Calu3 (cell line): ENCODE results near the gene SLC9A7. TPM values are rescaled to one million over a fixed set of nuclear protein-coding genes. Genes with fewer than 3 reads are reported as not detected.
"Not testable (repeated sequence)": the region's sequence is repeated elsewhere in the genome, so short reads cannot be mapped to it uniquely, and the experiment has no call there.

Experiments
- BruUV-seq: library from RNA; stranded (reverse); fragments of 400-500 nt; replicated peaks from 2 replicates; lab custom pipeline; 2021; lab: Mats Ljungman, UMichigan
- CTCF ChIA-PET: fragments of 300-600 bp; sonication (Branson Sonifier 250); formaldehyde crosslinking; loops from one replicate; lab custom pipeline; 2022; ENCODE audit warnings: antibody characterized with exemption; lab: Charles Lee
- DNase-seq: peaks from one replicate; pipeline ENCODE4 v3.0.0; 2022
- H3K27ac Mint-ChIP-seq: one replicate; pipeline ENCODE4 v1.8.0; 2022; ENCODE audit warnings: mixed read lengths; ENCODE audit not compliant: unreplicated experiment
- H3K27me3 Mint-ChIP-seq: one replicate; pipeline ENCODE4 v1.8.0; 2022; ENCODE audit warnings: mixed read lengths; ENCODE audit not compliant: unreplicated experiment
- H3K36me3 Mint-ChIP-seq: one replicate; pipeline ENCODE4 v1.8.0; 2022; ENCODE audit warnings: mild to moderate bottlenecking, moderate library complexity, mixed read lengths; ENCODE audit not compliant: insufficient read depth, unreplicated experiment
- H3K4me1 Mint-ChIP-seq: one replicate; pipeline ENCODE4 v1.8.0; 2022; ENCODE audit warnings: mild to moderate bottlenecking, low read depth, mixed read lengths; ENCODE audit not compliant: unreplicated experiment
- H3K4me3 Mint-ChIP-seq: one replicate; pipeline ENCODE4 v1.8.0; 2022; ENCODE audit warnings: mild to moderate bottlenecking, low read depth, moderate library complexity, mixed read lengths; ENCODE audit not compliant: unreplicated experiment
- H3K9me3 Mint-ChIP-seq: one replicate; pipeline ENCODE4 v1.8.0; 2022; ENCODE audit warnings: low read depth, mixed read lengths; ENCODE audit not compliant: unreplicated experiment
- intact Hi-C: fragments of 100-400 bp; cut with micrococcal nuclease; formaldehyde crosslinking; loops from one replicate; pipeline ENCODE4 v1.10.0; 2022; ENCODE audit not compliant: unreplicated experiment
- total RNA-seq: library from RNA; stranded (reverse); gene quantifications from 2 replicates; pipeline ENCODE4 v1.2.3, GENCODE V29; 2022
- TF ChIP-seq, protein P1 (sequence below): fragments of 200-600 bp; IDR thresholded peaks from one replicate; pipeline ENCODE4 v1.8.0; 2022; ENCODE audit warnings: antibody characterized with exemption; ENCODE audit not compliant: unreplicated experiment

The SLC9A7 gene
- total RNA-seq, 1 experiment from 2014 or later, result 83.3 TPM

DNA sequence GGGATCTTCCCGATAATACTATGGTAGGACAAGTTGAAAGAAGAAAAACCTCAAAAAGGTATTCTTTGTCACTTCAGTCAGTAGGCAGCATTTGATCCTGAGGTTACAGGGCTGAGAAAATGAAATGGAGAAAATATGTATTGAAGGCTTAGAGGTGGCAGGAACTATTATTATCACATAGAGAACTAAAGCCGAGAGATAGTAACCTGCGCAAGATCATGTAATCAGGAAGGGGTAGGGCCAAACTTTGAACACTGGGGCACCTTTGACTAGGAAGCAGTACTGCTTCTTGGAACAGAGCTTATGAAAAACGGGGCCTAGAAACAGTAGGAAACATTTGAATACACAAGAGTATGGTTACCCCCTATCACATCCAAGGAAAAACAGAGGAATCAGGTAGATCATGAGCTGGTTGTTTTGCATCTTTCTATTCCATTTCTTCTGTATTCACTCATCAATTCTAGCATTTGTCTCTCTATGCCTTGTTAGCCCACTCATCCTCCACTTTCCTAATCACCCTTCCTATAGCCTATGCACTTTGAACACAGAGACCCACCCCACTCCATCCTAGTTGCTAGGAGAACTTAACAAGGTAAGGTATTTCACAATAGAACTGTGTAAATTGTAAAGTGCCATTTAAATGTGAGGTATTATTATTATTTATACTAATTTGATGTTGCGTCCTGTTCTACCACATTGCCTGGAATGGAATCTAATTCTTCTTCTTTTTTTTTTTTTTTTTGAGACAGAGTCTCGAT is 34.6 kb upstream of the SLC9A7 start:
- H3K4me1 Mint-ChIP-seq, result peaks cover 29% of the 10 kb centered on the region
- peak overlapping the region; percentile 7 for H3K4me3 Mint-ChIP-seq
- TF ChIP-seq, protein P1, sequence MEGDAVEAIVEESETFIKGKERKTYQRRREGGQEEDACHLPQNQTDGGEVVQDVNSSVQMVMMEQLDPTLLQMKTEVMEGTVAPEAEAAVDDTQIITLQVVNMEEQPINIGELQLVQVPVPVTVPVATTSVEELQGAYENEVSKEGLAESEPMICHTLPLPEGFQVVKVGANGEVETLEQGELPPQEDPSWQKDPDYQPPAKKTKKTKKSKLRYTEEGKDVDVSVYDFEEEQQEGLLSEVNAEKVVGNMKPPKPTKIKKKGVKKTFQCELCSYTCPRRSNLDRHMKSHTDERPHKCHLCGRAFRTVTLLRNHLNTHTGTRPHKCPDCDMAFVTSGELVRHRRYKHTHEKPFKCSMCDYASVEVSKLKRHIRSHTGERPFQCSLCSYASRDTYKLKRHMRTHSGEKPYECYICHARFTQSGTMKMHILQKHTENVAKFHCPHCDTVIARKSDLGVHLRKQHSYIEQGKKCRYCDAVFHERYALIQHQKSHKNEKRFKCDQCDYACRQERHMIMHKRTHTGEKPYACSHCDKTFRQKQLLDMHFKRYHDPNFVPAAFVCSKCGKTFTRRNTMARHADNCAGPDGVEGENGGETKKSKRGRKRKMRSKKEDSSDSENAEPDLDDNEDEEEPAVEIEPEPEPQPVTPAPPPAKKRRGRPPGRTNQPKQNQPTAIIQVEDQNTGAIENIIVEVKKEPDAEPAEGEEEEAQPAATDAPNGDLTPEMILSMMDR, result no peak
- peak overlapping the region; percentile 93 for H3K27ac Mint-ChIP-seq
- intact Hi-C loops, result loop anchor here (2.0 kb wide), 1 partner anchor 107 kb away; no protein-coding TSS in a partner anchor
- no peak for DNase-seq
- CTCF ChIA-PET, result interaction anchor here (1.3 kb wide), 1 partner anchor 35 kb away, joined by 3 read pairs; the partner anchor contains the start of gene SLC9A7
- BruUV-seq, result no TSS peak
- H3K27me3 Mint-ChIP-seq, result no peaks in the 10 kb centered on the region
- H3K9me3 Mint-ChIP-seq, result no peaks in the 10 kb centered on the region
- no peaks in the 10 kb centered on the region for H3K36me3 Mint-ChIP-seq

DNA sequence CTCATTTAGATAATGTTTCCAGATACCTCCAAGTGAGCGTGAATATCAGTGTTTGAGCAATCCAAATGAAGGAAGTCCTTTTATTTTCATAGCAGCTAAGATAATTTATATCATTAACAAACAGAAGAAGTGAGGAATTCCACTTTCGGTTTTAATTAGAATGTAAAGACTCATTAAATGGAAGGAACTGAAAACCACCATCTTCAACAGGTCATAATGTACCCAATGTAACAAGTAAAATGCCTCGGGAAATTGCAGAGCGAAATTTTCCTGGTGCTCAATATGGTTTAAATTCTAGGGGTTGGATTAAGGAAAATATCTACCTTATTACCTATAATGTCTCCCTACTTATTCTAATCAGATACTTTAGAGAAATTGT is 33.9 kb upstream of the SLC9A7 start:
- CTCF ChIA-PET, result interaction anchor here (0.7 to 1.3 kb wide), 2 partner anchors 34 to 425 kb away, joined by 3 read pairs; partner anchors contain the start of gene SLC9A7
- Mint-ChIP-seq H3K27me3 (no peaks in the 10 kb centered on the region), H3K27ac (peak overlapping the region; percentile 93), H3K4me3 (peak overlapping the region; percentile 24), H3K36me3 (no peaks in the 10 kb centered on the region), H3K9me3 (peaks cover 2% of the 10 kb centered on the region), H3K4me1 (peaks cover 29% of the 10 kb centered on the region)
- DNase-seq, result no peak
- TF ChIP-seq, protein P1, result no peak
- intact Hi-C loops, result loop anchor here (1.0 to 2.0 kb wide), 2 partner anchors 33 to 106 kb away; partner anchors contain the start of gene SLC9A7
- TSS peak; percentile 65 for BruUV-seq

DNA sequence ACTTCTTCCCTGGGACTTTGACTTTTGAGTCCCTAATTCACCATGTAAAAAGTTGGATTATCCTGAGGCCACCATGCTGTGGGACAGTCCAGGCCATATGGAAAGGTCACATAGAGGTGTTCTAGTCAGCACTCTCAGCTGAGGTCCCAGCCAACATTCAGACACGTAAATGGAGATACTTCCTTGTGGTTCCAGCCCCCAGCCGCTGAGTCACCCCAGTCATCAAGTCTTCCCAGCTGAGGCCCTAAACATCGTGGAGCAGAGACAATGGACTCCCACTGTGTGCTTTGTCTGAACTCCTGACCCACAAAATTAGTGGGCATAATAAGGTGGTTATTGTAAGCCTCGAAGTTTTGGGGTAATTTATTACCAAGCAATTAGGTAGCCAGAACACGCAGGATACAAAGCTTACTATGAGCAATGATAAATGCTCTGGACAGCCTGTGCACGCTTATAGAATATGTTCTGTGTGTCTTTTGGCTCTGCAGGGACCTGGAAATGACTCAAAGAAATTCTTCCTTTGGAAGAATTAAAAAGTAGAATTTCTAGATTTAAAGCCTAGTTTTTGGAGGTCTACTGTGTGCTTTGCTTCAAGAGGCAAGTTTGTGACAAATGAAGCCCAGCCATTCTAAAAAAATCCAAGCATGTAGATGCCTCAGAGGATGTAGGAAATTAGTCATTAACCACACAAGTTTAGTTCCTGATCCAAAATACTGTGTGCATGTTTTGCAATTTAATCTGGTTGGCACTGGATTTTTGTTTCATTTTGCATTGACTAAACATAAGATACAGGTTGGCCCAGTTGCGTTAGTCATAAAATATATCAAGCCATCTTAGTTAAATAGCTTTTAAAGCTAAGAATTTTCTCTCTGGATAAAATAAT is 33.2 kb upstream of the SLC9A7 start:
- Mint-ChIP-seq H3K4me1 (peaks cover 29% of the 10 kb centered on the region), H3K27ac (peak overlapping the region; percentile 93), H3K9me3 (peaks cover 2% of the 10 kb centered on the region), H3K27me3 (no peaks in the 10 kb centered on the region), H3K36me3 (no peaks in the 10 kb centered on the region), H3K4me3 (peak overlapping the region; percentile 24)
- CTCF ChIA-PET, result interaction anchor here (0.6 to 1.3 kb wide), 3 partner anchors 33 to 541 kb away, joined by 3 to 4 read pairs (median 3); partner anchors contain the start of gene SLC9A7
- peak; percentile 75 for DNase-seq
- intact Hi-C loops, result loop anchor here (1.0 to 2.0 kb wide), 2 partner anchors 33 to 105 kb away; partner anchors contain the start of gene SLC9A7
- BruUV-seq, result no TSS peak
- TF ChIP-seq, protein P1, result no peak

DNA sequence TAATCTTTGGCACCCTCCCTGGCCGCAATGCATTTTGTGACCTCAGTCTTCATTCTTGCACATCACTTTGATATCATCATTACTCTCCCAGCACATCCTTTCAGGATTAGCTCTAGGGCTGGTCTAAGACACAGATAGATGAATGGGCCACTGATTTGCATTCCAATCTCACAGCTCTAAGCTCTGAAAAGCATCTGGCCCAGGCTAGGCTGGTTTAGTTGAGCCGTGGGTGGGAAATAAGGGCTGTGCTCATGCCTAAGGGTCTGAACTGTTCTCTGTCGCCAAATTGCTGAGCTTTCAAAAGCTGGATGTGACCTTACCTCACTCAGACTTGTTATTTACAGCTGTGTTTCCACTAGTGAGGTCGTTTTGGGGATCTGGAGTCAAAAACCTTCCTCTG is 30.0 kb upstream of the SLC9A7 start:
- H3K9me3 Mint-ChIP-seq, result peaks cover 2% of the 10 kb centered on the region
- no TSS peak for BruUV-seq
- intact Hi-C loops, result no loop called here
- H3K4me3 Mint-ChIP-seq, result no peak overlapping the region
- no peak for DNase-seq
- H3K27ac Mint-ChIP-seq, result no peak overlapping the region
- TF ChIP-seq, protein P1, result no peak
- H3K36me3 Mint-ChIP-seq, result no peaks in the 10 kb centered on the region
- CTCF ChIA-PET, result no interaction called here
- H3K4me1 Mint-ChIP-seq, result peaks cover 19% of the 10 kb centered on the region
- no peaks in the 10 kb centered on the region for H3K27me3 Mint-ChIP-seq

DNA sequence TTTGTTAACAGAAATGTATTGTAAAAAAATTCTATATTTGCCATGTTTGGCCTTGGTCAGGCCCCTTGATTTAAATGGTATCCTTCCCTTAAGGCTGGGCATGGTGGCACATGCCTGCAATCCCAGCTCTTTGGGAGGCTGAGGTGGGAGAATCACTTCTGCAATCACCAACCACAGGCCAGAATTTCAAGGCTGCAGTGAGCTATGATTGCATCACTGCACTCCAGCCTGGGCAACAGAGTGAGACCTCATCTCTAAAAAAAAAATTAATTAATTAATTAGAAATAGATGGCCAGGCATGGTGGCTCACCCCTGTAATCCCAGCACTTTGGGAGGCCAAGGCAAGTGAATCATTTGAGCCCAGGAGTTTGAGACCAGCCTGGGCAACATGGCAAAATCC is 25.5 kb upstream of the SLC9A7 start:
- H3K27ac Mint-ChIP-seq, H3K36me3 Mint-ChIP-seq, H3K4me3 Mint-ChIP-seq, H3K9me3 Mint-ChIP-seq, H3K4me1 Mint-ChIP-seq, DNase-seq, H3K27me3 Mint-ChIP-seq, intact Hi-C loops, BruUV-seq: not testable (repeated sequence)
- CTCF ChIA-PET, result interaction anchor here (0.6 kb wide), 1 partner anchor 146 kb away, joined by 3 read pairs; no protein-coding TSS in a partner anchor
